ENCODE data around the gene VDAC1. TPM values are rescaled to one million over a fixed set of nuclear protein-coding genes. Genes with fewer than 3 reads are reported as not detected.

VDAC1 gene
- total RNA-seq, 1 experiment from 2014 or later, result 368 TPM

GRCh38 chr5:133953568-133954145 lies 51.1 kb downstream of the VDAC1 start:
- peaks cover 5% of the 10 kb centered on the region for H3K36me3 ChIP-seq (replicated peaks; ENCODE audit: control insufficient read depth, insufficient read depth, low read length)
- no peak for DNase-seq
- no peaks in the 10 kb centered on the region for H3K27me3 ChIP-seq (ENCODE audit: control insufficient read depth, insufficient read depth, low read length)
- no peak overlapping the region for H3K4me3 ChIP-seq (ENCODE audit: insufficient read depth, low read depth, low read length)

GRCh38 chr5:133952729-133953567 lies 51.8 kb downstream of the VDAC1 start:
- Histone ChIP-seq H3K27me3 (ENCODE audit: control insufficient read depth, insufficient read depth, low read length) (no peaks in the 10 kb centered on the region), H3K36me3 (replicated peaks; ENCODE audit: control insufficient read depth, insufficient read depth, low read length) (peaks cover 4% of the 10 kb centered on the region), H3K4me3 (ENCODE audit: insufficient read depth, low read depth, low read length) (no peak overlapping the region)
- DNase-seq, result no peak

- no peaks in the 10 kb centered on the region for H3K27me3 ChIP-seq (ENCODE audit: control insufficient read depth, insufficient read depth, low read length)
- no peaks in the 10 kb centered on the region for H3K36me3 ChIP-seq (replicated peaks; ENCODE audit: control insufficient read depth, insufficient read depth, low read length)
- no peak for DNase-seq
Observed at GRCh38 chr5:133950821-133951612, 53.8 kb downstream of the VDAC1 start.

GRCh38 chr5:133948721-133949120 lies 56.1 kb downstream of the VDAC1 start:
- Histone ChIP-seq H3K36me3 (replicated peaks; ENCODE audit: control insufficient read depth, insufficient read depth, low read length) (no peaks in the 10 kb centered on the region), H3K4me3 (ENCODE audit: insufficient read depth, low read depth, low read length) (no peak overlapping the region), H3K27me3 (ENCODE audit: control insufficient read depth, insufficient read depth, low read length) (no peaks in the 10 kb centered on the region)
- DNase-seq, result no peak

More at GRCh38 chr5:133950821-133951612, 53.8 kb downstream of the VDAC1 start:
- no peak overlapping the region for H3K4me3 ChIP-seq (ENCODE audit: insufficient read depth, low read depth, low read length)

GRCh38 chr5:133947431-133947841 lies 57.3 kb downstream of the VDAC1 start:
- Histone ChIP-seq H3K4me3 (ENCODE audit: insufficient read depth, low read depth, low read length) (no peak overlapping the region), H3K36me3 (replicated peaks; ENCODE audit: control insufficient read depth, insufficient read depth, low read length) (no peaks in the 10 kb centered on the region), H3K27me3 (ENCODE audit: control insufficient read depth, insufficient read depth, low read length) (no peaks in the 10 kb centered on the region)
- DNase-seq, result no peak

GRCh38 chr5:133945568-133945967 lies 59.2 kb downstream of the VDAC1 start:
- H3K27me3 ChIP-seq (ENCODE audit: control insufficient read depth, insufficient read depth, low read length), result no peaks in the 10 kb centered on the region
- H3K4me3 ChIP-seq (ENCODE audit: insufficient read depth, low read depth, low read length), result no peak overlapping the region
- no peak for DNase-seq
- H3K36me3 ChIP-seq (replicated peaks; ENCODE audit: control insufficient read depth, insufficient read depth, low read length), result no peaks in the 10 kb centered on the region

GRCh38 chr5:133944263-133945185 lies 60.3 kb downstream of the VDAC1 start:
- Histone ChIP-seq H3K36me3 (replicated peaks; ENCODE audit: control insufficient read depth, insufficient read depth, low read length) (no peaks in the 10 kb centered on the region), H3K4me3 (ENCODE audit: insufficient read depth, low read depth, low read length) (no peak overlapping the region), H3K27me3 (ENCODE audit: control insufficient read depth, insufficient read depth, low read length) (no peaks in the 10 kb centered on the region)
- peak; percentile 72 for DNase-seq

- no peaks in the 10 kb centered on the region for H3K27me3 ChIP-seq (ENCODE audit: control insufficient read depth, insufficient read depth, low read length)
- no peak overlapping the region for H3K4me3 ChIP-seq (ENCODE audit: insufficient read depth, low read depth, low read length)
- no peaks in the 10 kb centered on the region for H3K36me3 ChIP-seq (replicated peaks; ENCODE audit: control insufficient read depth, insufficient read depth, low read length)
- no peak for DNase-seq
Observed at GRCh38 chr5:133943475-133943817, 61.3 kb downstream of the VDAC1 start.

GRCh38 chr5:133942614-133943474 lies 61.9 kb downstream of the VDAC1 start:
- Histone ChIP-seq H3K4me3 (ENCODE audit: insufficient read depth, low read depth, low read length) (no peak overlapping the region), H3K36me3 (replicated peaks; ENCODE audit: control insufficient read depth, insufficient read depth, low read length) (no peaks in the 10 kb centered on the region), H3K27me3 (ENCODE audit: control insufficient read depth, insufficient read depth, low read length) (no peaks in the 10 kb centered on the region)
- no peak for DNase-seq

- no peaks in the 10 kb centered on the region for H3K27me3 ChIP-seq (ENCODE audit: control insufficient read depth, insufficient read depth, low read length)
- no peak for DNase-seq
- H3K36me3 ChIP-seq (replicated peaks; ENCODE audit: control insufficient read depth, insufficient read depth, low read length), result no peaks in the 10 kb centered on the region
- no peak overlapping the region for H3K4me3 ChIP-seq (ENCODE audit: insufficient read depth, low read depth, low read length)
Observed at GRCh38 chr5:133941456-133942196, 63.1 kb downstream of the VDAC1 start.

GRCh38 chr5:133939668-133940067 lies 65.1 kb downstream of the VDAC1 start:
- Histone ChIP-seq H3K27me3 (ENCODE audit: control insufficient read depth, insufficient read depth, low read length) (no peaks in the 10 kb centered on the region), H3K36me3 (replicated peaks; ENCODE audit: control insufficient read depth, insufficient read depth, low read length) (no peaks in the 10 kb centered on the region), H3K4me3 (ENCODE audit: insufficient read depth, low read depth, low read length) (no peak overlapping the region)
- no peak for DNase-seq

- H3K4me3 ChIP-seq (ENCODE audit: insufficient read depth, low read depth, low read length), result no peak overlapping the region
- no peaks in the 10 kb centered on the region for H3K36me3 ChIP-seq (replicated peaks; ENCODE audit: control insufficient read depth, insufficient read depth, low read length)
- H3K27me3 ChIP-seq (ENCODE audit: control insufficient read depth, insufficient read depth, low read length), result no peaks in the 10 kb centered on the region
- DNase-seq, result no peak
Observed at GRCh38 chr5:133938929-133939328, 65.8 kb downstream of the VDAC1 start.
